HG02938 (cell line): ENCODE measurements around the gene DSTN.

Source experiments
- ATAC-seq: cut with Tn5 transposase; IDR thresholded peaks from one replicate; pipeline ENCODE4 v1.9.1; 2021; ENCODE audit warnings: mild to moderate bottlenecking, moderate library complexity; ENCODE audit not compliant: unreplicated experiment

The DSTN gene

DNA sequence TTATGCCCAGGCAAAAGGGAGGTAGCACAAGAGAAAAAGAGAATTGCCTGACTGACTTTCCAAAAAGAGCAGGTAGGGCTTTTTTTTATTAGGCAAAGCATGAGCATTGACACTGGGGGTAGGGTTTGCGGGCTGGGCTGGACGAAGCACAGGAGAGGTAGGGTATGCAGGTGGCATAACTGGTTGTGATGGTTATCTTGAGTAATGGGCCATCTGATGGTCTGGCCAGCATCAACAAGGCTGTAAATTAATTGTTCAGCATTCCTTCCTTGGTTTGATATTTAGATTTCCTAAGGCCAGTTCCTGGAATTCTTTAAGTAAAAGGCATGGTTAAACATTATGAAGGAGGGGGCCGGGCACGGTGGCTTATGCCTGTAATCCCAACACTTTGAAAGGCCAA, 24.7 kb upstream of the DSTN start:
- ATAC-seq, result no peak

DNA sequence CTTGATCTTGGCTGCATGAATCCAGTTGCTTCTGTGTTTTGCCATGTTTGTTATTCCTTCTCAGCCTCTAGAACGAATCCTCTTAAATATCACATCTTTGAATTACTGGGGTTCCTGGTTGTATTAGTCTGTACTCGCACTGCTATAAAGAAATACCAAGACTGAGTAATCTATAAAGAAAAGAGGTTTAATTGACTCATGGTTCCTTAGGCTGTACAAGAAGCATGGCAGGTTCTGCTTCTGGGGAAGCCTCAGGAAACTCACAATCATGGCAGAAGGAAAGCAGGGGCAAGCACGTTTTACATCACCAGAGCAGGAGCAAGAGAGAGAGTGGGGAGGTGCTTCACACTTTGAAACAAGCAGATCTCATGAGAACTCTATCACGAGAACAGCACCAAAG, 20.7 kb upstream of the DSTN start:
- ATAC-seq, result no peak

DNA sequence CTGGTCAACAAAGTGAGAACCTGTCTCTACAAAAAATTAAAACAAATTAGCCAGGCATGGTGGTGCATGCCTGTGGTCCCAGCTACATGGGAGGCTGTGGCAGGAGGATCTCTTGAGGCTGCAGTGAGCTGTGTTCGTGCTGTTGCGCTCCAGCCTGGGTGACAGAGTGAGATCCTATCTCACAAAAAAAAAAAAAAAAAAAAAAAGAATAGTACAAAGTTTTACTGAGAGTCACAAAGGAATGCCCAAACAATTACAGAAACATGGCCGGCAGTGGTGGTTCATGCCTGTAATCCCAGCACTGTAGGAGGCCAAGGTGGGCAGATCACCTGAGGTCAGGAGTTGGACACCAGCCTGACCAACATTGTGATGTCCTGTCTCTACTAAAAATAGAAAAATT, 14.8 kb upstream of the DSTN start:
- no peak for ATAC-seq

DNA sequence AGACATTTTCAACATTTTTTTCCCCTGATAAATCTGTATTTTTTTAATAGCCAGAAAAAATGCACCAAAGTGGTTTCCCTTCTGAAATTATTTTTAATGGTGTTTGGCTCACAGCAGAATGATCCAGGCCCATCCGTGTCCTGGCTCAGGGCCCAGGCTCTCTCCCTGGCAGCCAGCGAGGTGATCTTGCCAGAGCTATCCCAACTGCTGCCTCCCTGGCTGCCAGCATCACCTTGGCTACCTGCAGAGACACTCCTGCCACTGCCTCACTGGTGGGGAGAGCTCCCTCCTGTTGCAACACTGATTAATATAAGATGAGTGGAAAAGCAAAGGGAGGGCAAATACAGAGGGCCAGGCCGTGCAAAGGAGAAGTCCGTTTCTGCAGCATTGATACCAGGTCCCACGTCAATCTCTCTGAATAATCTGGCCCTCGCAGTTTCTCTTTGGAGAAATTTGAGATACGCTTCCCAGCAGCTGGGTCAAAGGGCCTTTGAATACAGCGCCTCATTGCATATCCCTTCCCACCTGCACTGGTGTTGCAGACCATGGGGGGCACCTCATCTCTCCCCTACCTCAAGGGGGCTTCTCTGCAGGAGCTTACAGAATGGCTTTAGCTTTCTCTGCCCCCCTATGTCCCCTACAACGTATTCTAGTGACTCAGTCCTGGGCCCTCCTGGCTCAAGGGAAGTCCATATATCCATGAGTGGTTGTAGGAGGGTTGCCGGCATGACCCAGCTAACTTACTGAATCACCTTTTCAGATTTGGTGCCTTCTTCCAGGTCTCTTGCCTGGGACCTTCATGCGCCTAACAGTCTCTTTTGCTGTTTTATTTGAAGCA, 12.8 kb upstream of the DSTN start:
- ATAC-seq, result no peak

DNA sequence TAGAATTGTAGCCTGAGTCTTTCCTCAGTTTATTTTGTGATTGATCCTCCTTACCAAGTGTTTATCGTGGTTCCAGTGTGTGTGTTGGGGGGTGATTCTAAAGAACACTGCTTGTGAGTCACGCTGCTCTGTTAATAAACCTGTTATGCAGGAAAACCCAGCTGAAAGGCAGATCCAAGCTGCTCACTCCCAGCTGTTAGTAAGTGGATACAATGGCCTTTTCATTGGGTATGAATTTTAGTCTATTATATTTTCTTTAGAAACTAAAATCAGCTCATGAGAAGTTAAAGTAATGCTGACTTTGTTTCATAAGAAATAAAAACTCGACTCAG, 12.2 kb upstream of the DSTN start:
- ATAC-seq, result no peak

DNA sequence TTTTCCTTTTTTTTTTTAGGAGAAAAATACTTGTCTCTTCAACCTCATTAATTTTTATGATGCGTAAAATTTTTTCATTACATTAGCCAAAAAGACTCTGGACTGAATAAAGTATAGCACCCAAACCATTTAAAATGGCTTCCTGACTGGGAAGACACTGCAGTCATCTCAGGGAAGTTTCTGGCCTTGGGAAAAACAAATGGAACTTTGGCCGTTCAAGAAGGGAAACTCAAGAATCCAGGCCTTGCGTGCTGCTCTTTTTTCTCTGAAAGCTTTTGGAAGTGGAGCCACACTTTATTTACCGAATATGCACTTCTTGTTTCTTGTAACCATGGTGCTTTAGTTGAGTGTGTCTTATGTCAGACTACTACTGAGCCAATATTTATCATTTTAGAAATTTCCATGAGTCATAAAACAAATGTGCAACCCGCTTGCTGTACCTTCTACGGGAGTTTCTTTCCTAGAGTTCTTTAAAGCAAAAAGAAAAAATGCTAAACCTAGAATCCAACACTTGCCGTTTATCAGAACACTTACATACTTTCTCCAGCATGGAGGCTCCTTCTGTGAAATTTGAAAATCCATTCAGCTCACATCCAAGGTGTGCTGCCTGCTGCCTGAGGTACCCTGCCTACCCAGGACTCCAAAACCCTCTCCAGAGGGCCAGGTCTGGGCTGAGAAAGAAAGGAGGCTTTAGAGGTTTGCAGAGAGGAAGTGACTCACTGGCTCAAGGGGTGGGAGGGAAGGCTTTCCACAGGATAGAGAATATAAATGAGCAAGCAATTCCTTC, 11.5 kb upstream of the DSTN start:
- ATAC-seq, result no peak

DNA sequence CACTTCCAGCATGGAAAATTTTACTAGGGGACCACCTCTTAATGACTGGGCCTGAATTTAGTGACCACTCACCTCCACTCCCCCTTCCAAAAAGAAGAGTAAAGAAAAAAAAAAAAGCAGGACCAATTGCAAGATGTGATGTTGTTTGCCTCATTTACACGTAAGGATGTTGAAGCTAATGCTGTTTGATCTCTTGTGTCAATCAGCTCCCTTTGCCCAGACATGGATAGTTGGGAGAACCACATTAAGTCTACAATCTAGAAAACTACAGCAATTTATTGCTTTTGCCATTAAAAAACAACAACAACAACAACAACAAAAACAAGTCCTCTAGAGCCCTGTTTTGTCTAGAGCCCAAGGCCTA, 11.0 kb upstream of the DSTN start:
- ATAC-seq, result no peak

DNA sequence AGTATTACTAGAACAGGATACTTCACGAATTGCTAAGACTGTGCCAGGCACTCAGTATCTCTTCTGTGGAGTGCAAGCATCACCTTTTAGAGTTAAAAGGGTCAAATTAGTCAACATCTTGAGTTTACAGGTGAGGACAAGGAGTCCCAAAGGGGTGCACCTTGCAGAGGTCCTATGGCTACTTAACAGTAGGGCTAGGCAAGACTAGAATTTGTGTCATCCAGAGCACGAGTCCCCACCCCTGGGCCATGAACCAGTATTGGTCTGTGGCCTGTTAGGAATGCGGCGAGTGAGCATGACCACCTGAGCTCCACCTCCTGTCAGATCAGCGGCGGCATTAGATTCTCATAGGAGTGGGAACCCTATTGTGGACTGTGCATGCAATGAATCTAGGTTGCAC, 10.5 kb upstream of the DSTN start:
- no peak for ATAC-seq

DNA sequence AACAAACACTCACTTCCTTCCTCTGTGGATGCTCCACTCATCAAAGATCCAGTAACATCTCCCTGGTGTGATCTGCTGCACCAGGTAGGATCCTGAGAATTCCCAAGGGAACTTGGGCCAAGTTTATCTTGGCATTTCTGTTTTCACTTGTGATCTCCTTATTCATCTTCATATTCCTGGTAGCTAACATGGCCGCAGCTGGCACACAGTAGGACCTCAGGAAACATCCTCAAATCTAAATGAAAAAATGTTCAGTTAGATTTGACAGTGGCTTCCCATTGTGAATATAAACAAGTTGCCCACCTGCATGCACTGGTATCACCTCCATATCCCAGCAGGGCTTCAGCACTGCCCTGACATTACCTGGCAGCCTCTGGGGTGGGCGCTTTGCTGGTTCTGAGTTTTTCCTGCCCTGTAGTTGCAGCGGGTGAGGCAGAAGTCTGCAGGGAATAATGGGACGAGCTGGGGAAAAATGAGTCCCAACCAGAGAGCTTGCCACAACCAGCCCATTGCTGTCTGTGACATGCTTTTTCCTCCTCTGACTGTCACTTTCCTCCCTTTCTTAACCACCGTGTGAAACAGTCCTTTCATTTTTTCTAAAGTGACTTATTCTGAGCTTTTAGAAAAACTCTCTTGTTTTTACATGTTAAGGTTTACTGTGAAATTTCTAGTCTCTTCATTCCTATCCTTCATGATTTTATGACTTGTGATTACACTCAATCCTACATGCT, 9.4 kb upstream of the DSTN start:
- no peak for ATAC-seq

DNA sequence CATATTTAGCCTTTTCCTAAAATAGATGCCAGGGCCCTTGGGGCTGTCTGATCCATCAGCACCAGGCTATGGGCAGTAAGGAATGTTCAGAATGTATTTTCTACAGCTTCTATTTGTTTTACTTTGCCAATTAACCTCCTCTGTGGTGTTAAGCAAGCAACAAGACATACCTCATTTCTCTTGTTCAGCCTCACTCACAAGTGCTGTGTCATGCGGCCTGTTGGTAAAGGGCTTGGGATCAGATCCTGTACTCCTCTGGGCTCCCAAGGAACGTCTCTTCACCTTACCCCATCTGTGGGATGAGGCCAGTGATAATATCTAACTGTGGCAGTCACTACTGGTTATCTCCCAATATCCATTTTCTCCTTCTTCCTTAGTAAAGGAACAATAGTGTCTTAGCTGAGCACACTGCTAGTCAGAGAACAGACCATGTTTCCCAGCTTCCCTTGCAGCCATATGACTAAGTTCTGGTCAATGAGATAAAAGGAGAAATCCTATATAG, 7.0 kb upstream of the DSTN start:
- no peak for ATAC-seq

DNA sequence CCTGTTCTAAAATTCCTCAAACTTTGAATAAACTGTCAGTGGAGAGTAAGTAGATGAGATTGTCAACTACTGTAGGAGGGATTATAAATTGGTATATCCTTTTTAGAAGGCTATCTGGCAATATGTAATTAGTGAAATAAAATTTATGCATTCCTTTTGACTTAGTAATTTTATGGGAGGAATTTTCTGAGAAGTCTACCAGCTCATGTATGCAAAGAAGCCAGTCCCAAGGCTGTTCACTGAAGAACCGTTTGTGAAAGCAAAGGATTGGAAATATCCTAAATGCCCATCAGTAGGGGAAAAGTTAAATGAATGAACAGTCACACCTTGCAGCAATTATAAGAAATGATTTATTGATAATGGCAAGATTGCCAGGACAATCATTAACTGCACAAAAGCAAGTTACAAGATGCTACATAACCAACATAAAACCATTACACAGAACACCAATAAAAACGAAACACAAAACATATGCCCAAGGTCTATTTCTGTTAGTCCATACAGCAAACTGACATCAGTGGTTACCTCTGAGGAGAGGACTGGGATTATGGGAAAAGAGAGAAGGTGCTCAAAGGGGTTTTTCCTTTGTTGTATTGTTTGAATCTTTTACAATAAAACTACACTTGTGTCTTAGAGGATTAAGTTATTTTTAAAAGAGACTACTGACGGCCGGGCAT, 4.6 kb upstream of the DSTN start:
- ATAC-seq, result no peak

DNA sequence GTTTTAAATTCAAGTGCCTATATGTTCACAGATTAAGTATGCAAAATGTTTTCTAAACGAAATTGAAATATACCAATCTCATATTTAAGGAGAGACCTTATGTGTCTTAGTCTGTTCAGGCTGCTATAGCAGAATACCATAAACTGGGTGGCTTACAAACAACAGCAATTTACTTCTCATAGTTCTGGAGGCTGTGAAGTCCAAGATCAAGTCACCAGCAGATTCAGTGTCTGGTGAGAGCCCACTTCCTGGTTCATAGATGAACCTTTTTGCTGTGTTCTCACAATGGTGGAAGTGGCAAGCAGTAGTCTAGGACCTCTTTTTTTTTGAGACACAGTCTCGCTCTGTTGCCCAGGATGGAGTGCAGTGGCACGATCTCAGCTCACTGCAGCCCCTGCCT, 3.5 kb upstream of the DSTN start:
- no peak for ATAC-seq

DNA sequence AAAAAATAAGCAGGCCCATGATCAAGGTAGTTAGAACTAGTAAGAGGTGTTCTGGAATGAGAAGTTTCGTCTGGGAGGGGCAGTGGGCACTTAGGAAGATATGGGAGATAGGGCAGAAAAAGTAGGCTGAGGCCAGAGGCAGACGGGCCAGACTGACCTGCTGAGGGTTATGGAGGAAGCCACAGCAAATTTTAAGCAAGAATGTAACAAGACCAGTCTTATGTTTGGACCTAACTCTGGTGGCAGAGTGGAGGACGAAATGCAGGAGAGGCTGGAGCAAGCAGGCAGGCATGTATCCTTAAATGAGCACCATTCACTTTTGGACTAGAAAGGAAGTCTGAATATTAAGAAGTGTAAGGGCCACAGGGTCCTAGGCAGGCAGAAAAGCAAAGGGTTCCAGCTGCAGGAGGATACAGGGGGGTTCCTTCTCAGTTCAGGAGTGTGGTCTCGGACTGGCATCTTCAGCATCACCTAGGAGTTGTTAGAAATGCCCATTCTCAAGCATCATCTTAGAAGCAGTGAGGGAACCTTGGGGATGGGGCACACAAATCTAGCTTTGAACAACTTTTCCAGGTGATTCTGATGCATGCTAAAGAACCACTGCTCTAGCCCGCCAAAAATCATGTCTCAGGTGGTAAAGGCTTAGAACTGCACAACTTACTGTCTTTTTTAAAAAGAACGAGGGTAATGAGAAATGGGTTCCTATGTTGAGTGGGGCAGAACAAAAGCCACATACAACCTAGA, 1.7 kb upstream of the DSTN start:
- no peak for ATAC-seq

DNA sequence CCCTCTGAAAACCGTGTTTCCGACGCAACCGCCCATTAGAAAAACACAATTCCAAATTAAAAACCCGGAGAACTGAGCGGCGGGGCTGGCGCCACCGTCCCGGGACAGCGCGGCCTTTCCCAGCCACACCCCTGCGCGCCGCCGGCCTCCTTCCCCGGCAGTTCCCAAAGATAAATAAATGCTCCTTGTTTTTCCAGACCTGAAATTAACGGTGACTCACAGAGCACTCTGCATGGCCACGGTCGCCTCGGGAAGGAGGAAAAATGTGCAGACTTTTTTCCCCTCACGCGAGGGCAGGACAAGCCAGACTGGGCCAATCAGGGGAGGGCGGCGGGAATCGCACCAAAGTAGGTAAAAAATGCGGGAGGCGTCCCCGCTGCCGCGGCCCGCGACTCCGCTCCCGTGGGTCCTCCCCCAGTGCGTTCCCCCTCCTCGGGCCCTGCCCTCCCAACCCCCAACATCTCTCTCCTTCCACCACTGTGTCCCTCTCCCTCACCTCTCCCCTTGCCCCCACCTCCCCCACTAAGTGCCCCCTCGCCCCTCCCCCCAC, 828 bp upstream of the DSTN start:
- no peak for ATAC-seq

DNA sequence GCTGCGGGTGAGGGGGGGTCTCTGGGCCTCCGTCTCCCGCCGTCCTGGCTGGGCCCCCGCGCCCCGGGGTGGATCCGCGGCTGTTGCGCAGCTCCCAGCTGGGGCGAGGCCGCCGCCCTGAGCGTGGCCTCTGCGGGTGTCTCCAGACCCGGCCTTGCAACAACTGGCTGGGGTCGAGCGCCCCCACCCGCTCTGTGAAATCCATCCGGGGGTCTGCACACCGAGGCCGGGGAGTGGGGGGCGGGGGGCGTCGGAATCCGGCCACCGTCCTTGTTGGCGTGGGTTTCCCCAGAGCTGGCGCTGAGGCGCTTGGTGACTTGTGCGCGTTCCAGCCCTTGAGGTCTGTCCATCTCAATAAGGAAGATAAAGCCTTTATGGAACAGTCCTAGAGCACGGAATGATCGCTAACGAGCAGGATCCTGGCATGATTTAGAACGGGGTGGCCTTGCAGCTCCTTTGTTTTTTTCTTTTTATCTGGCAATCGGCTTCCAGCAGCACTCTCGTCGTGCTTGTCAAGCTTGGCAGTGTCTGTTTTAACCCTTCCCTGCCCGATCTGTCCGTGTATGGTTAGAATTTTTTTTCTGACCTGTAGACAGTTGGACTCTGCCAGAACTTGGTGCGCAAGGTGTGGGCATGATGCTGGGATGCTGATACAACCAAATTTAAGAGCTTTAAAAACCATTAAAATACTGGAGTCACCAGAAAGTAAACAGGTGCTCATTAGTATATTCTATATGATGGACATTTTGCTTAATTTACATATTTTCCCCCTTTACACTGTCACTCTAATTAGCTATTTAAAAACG, 675 bp downstream of the DSTN start:
- peak; percentile 42 for ATAC-seq

DNA sequence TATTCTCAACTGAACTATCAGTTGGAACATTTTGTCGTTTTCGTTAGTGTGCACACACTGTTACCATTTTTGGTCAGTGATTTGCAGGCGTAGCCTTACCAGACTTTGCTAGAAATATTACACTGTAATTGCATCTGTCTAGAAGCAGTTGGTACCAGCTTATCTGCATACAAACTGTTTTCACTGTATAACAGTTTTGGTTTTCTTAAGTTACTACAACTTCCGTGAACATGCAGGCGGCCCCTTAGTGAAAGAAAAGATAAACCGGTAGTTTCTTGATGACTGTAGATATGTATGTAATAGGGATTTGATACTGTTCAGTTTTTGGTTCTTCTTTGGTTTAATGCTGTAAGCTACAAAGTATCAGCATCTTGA, 1.3 kb downstream of the DSTN start:
- ATAC-seq, result no peak

DNA sequence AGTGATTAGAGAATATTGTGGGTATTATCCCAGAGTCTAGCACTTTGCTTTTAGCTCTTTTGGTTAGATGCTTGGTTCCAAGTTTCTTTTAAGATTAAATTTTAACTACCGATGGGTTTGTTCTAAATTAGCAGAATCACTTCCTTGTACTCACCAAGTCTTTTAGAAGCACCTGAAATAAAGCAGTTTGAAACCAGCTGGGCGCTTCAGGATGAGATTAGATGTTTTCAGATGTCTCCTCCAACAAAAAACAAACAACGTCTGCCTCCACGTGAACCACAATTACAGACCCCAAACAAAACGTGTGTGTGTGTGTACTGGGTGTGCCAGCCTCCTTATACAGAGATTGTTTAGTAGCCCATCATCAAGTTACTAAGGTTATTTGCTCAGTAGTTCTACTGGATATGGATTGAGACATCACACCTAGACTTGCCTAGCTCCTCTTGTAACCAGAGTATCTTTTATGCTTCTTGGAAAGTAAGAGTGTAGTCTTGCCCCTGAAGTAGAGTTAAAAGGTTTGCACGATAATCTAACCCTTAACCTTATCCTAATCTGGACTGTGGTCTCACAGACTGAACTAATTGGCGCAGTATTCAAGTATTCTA, 2.3 kb downstream of the DSTN start:
- ATAC-seq, result no peak

DNA sequence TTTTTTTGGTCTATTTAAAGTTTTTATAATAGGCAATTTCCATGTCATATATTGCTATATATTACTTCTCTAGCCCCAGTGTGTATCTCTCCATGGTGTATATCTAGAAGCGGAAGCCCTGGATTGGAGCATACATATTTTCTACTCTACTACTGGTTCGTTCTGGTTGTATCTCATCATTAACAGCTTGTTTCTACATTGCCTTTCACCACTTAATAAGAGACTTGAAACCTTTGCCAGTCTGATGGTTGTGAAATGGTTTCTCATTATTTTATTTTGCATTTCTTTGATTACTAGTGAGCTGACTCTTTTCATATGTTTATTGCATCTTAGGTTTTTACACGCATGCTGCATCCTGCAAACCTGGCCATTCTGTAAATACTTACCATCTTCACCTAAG, 3.6 kb downstream of the DSTN start:
- ATAC-seq, result no peak

DNA sequence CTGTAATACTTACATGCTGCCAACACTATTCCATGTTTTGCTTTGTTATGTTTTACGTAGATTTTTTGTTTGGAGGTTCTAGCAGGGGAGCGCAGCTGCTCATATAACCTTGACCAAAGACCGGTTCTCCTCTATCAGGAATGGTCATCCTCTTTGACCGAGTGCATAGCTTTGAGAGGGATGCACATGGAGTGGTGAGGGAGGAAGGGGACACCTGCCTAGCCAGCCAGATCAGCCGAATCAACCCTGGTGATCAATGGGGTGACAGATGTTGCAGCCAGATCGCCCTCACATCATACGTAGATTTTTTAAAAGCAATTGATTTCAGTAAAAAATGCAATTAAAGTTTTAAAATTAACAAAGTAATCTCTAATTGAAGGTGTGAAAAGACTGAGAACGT, 6.3 kb downstream of the DSTN start:
- no peak for ATAC-seq
